A673 (cell line): Measurements from ENCODE around the gene ELOVL6. TPM values are rescaled to one million over a fixed set of nuclear protein-coding genes. Genes with fewer than 3 reads are reported as not detected.

Source experiments
- BruUV-seq: library from RNA; stranded (reverse); fragments of 400-500 nt; replicated peaks from 2 replicates; lab custom pipeline; 2021; lab: Mats Ljungman, UMichigan
- CTCF ChIA-PET: fragments of 300-600 bp; sonication (Branson Sonifier 250); formaldehyde crosslinking; loops from one replicate; lab custom pipeline; 2022; ENCODE audit warnings: antibody characterized with exemption; lab: Charles Lee
- POLR2A ChIA-PET: fragments of 300-600 bp; sonication (Branson Sonifier 250); formaldehyde crosslinking; loops from one replicate; lab custom pipeline; 2022; ENCODE audit warnings: antibody characterized with exemption; ENCODE audit not compliant: low non-redundant PET; lab: Charles Lee
- DNase-seq: peaks from one replicate; pipeline ENCODE4 v3.0.0-alpha.2; 2015; ENCODE audit warnings: low spot score
- H3K27ac ChIP-seq: fragments of 200-600 bp; sonication (generic); 2 replicates; pipeline ENCODE4 v1.5.1; 2016; ENCODE audit warnings: mixed run types, low read depth, mild to moderate bottlenecking, mixed read lengths, antibody characterized with exemption, low read length; ENCODE audit not compliant: poor library complexity, severe bottlenecking
- H3K27me3 ChIP-seq: fragments of 200-600 bp; sonication (generic); replicated peaks from 2 replicates; pipeline ENCODE4 v1.6.1; 2017; ENCODE audit warnings: mixed run types, low read depth, mild to moderate bottlenecking, mixed read lengths, antibody characterized with exemption, low read length; ENCODE audit not compliant: insufficient read depth, poor library complexity
- H3K36me3 ChIP-seq: fragments of 200-600 bp; sonication (generic); 2 replicates; pipeline ENCODE4 v1.6.1; 2016; ENCODE audit warnings: mixed run types, mild to moderate bottlenecking, mixed read lengths, antibody characterized with exemption, low read length; ENCODE audit not compliant: insufficient read depth, poor library complexity, severe bottlenecking
- H3K4me1 ChIP-seq: fragments of 200-600 bp; sonication (generic); 2 replicates; pipeline ENCODE4 v1.6.1; 2017; ENCODE audit warnings: mixed run types, mild to moderate bottlenecking, mixed read lengths, antibody characterized with exemption, low read length; ENCODE audit not compliant: insufficient read depth, poor library complexity, severe bottlenecking
- H3K4me3 ChIP-seq: fragments of 200-600 bp; sonication (generic); 2 replicates; pipeline ENCODE4 v1.5.1; 2016; ENCODE audit warnings: low read depth, mixed run types, mild to moderate bottlenecking, mixed read lengths, low read length; ENCODE audit not compliant: poor library complexity, severe bottlenecking
- H3K9me3 ChIP-seq: fragments of 200-600 bp; sonication (generic); 2 replicates; pipeline ENCODE4 v1.6.1; 2016; ENCODE audit warnings: mixed run types, low read depth, mild to moderate bottlenecking, mixed read lengths, antibody characterized with exemption, low read length; ENCODE audit not compliant: poor library complexity, severe bottlenecking
- CTCF ChIP-seq: fragments of 300-800, 200-600 bp; sonication (generic); conservative IDR thresholded peaks from 2 replicates; pipeline ENCODE4 v1.5.1; 2017; ENCODE audit warnings: low read depth, mild to moderate bottlenecking, antibody characterized with exemption, low read length, moderate library complexity, mixed read lengths
- EZH2 ChIP-seq: fragments of 200-600 bp; sonication (generic); IDR thresholded peaks from 2 replicates; pipeline ENCODE4 v1.6.1; 2017; ENCODE audit warnings: borderline replicate concordance, low read depth, mild to moderate bottlenecking, mixed read lengths, antibody characterized with exemption, low read length; ENCODE audit not compliant: poor library complexity, severe bottlenecking
- intact Hi-C: fragments of 100-400 bp; cut with micrococcal nuclease; formaldehyde crosslinking; loops from one replicate; pipeline ENCODE4 v1.10.0; 2022; ENCODE audit not compliant: unreplicated experiment
- total RNA-seq: library from RNA; stranded (reverse); gene quantifications from 2 replicates; pipeline ENCODE4 v1.2.3, GENCODE V29; 2021

ELOVL6 gene
- total RNA-seq, 1 experiment from 2014 or later: 50.0 TPM

GRCh38 chr4:110137829-110138228 is 60.6 kb downstream of the ELOVL6 start:
- no TSS peak for BruUV-seq
- H3K27me3 ChIP-seq: no peaks in the 10 kb centered on the region
- ChIA-PET POLR2A (no interaction called here), CTCF (interaction anchor here (1.0 kb wide), 1 partner anchor 133 kb away, joined by 3 read pairs; no protein-coding TSS in a partner anchor)
- H3K27ac ChIP-seq: no peak overlapping the region
- DNase-seq: no peak
- TF ChIP-seq EZH2: no peak
- no peak for TF ChIP-seq CTCF
- no peaks in the 10 kb centered on the region for H3K4me1 ChIP-seq
- H3K36me3 ChIP-seq: no peaks in the 10 kb centered on the region
- intact Hi-C loops: no loop called here
- H3K9me3 ChIP-seq: no peaks in the 10 kb centered on the region
- H3K4me3 ChIP-seq: no peak overlapping the region

GRCh38 chr4:110135523-110135922 is 62.9 kb downstream of the ELOVL6 start:
- no peaks in the 10 kb centered on the region for H3K4me1 ChIP-seq
- no peaks in the 10 kb centered on the region for H3K9me3 ChIP-seq
- no peaks in the 10 kb centered on the region for H3K27me3 ChIP-seq
- no peak for DNase-seq
- H3K4me3 ChIP-seq: no peak overlapping the region
- ChIA-PET POLR2A (no interaction called here), CTCF (no interaction called here)
- H3K27ac ChIP-seq: no peak overlapping the region
- BruUV-seq: no TSS peak
- TF ChIP-seq EZH2: no peak
- no peak for TF ChIP-seq CTCF
- intact Hi-C loops: no loop called here
- H3K36me3 ChIP-seq: no peaks in the 10 kb centered on the region

GRCh38 chr4:110135076-110135475 is 63.3 kb downstream of the ELOVL6 start:
- CTCF ChIA-PET: no interaction called here

More at GRCh38 chr4:110135076-110135475, 63.3 kb downstream of the ELOVL6 start:
- DNase-seq: no peak
- no peaks in the 10 kb centered on the region for H3K36me3 ChIP-seq
- no peaks in the 10 kb centered on the region for H3K9me3 ChIP-seq
- TF ChIP-seq EZH2 (no peak), CTCF (no peak)
- no TSS peak for BruUV-seq
- no peaks in the 10 kb centered on the region for H3K4me1 ChIP-seq
- no peak overlapping the region for H3K27ac ChIP-seq
- H3K27me3 ChIP-seq: no peaks in the 10 kb centered on the region
- H3K4me3 ChIP-seq: no peak overlapping the region
- POLR2A ChIA-PET: no interaction called here
- intact Hi-C loops: no loop called here
